Occipital lobe (tissue), 2 donors: ENCODE data around the gene NDUFA11. TPM values are rescaled to one million over a fixed set of nuclear protein-coding genes. Genes with fewer than 3 reads are reported as not detected.
"Not testable (repeated sequence)": the region's sequence is repeated elsewhere in the genome, so short reads cannot be mapped to it uniquely, and the experiment has no call there.

ENCODE experiments used
- DNase-seq: peaks from one replicate; lab custom pipeline; 2025; lab: John Stamatoyannopoulos, UW
- total RNA-seq: library from RNA; depleted of rRNA; stranded (reverse); fragments of >200 nt; gene quantifications from one replicate; pipeline ENCODE4 v1.2.3, GENCODE V29; 2014

The NDUFA11 gene
- total RNA-seq, 1 donor from 2014 or later = 79.9 TPM

DNA sequence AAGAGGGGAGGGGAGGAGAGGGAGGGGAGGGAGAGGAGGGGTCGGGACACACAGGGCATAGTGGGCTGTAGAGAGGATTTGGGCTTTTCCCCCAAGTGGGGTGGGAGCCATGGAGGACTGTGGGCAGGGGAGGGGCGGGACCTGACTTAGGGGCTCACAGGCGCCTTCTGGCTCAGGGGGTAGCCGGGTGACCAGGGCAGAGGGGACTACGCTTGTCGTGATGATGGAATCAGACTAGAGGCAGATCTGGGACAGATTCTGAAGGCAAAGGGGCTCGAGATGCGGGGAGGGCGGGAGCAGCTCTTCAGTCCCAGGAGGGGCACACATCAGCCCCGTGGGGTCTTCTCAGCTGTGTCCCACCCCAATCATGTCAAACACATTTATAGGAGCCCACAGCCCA lies 13.5 kb downstream of the NDUFA11 start:
- no peak for DNase-seq

- DNase-seq = no peak
These were observed 14.2 kb downstream of the NDUFA11 start for GRCh38 chr19:5889288-5889971.

- not testable (repeated sequence) for DNase-seq
These were observed 19.4 kb downstream of the NDUFA11 start for GRCh38 chr19:5884065-5884811.

DNA sequence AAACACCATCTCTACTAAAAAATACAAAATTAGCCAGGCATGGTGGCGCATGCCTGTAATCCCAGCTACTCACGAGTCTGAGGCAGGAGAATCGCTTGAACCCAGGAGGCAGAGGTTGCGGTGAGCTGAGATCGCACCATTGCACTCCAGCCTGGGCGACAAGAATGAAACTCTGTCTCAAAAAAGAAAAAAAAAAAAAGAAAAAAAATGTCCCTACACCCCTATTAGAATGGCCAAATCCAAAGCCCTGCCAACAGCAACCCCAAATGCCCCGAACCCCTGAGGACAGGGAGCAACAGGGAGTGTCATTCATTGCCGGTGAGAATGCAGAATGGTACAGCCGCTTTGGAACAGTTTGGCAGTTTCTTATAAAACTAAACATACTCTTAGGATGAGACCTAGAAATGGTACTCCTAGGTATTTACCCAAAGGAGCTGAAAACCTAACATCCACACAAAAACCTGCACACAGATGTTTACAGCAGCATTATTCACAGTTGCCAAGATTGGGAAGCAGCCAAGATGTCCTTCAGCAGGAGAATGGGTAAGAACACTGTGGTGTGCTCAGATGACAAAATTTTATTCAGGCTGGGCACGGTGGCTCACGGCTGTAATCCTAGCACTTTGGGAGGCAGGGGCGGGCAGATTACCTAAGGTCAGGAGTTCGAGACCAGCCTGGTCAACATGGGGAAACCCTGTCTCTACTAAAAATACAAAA lies 20.3 kb downstream of the NDUFA11 start:
- DNase-seq = not testable (repeated sequence)

GRCh38 chr19:5882421-5882968 lies 21.1 kb downstream of the NDUFA11 start:
- DNase-seq = no peak

DNA sequence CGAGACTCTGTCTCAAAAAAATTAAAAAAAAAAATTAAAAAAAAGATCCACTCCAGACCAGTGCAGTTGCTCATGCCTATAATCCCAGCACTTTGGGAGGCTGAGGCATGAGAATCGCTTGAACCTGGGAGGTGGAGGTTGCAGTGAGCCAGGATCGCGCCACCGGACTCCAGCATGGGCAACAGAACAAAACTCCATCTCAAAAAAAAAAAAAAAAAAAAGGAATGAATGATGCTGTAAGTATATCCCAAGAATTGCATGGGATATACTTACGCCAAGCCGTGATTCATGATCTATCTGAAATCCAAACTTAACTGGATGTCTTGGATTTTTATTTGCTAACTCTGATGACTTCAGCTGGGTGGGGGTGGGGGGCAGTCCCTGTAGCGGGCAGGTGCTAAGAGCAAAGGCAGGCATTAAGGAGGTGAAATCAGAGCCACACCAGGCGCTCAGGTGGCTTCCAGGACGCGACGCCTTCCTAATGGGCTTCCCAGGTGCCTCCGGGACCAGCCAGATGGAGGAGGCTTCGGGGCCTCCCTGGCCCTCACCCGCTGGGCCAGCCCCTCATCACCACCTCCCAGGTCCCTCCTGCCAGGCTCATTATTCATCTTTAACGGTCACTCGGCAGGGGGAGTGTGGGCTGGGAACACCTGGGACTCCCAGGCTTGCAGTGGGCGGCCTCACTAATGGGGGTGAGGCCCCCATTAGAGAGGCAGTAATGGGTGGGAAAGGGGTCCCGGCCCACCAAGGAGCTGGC lies 21.9 kb downstream of the NDUFA11 start:
- no peak for DNase-seq

DNA sequence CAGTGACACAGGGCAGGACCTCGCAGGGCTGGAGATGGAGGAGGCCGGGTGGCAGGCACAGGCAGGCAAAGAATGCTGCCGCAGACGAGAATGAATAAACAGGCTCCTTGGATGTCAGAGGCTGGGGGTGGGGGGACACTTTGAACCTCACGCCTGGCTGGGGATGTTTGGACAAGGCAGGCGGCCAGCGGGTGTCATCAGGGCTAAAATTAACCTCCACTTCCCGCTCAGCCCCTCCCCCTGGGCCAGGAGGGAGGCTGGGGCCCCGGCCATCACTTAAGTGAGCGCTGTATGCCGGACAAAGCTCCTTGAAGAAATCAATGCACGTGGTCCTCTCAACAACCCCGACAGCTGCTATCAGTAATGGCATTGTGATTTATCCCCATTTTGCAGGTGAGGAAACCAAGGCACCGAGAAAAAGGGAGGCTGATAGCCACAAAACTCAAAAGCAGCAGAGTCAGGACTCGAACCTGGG lies 22.9 kb downstream of the NDUFA11 start:
- DNase-seq = no peak

GRCh38 chr19:5880196-5880595 lies 23.4 kb downstream of the NDUFA11 start:
- DNase-seq = no peak

- DNase-seq = no peak
These were observed 25.7 kb downstream of the NDUFA11 start for GRCh38 chr19:5877882-5878281.

GRCh38 chr19:5877427-5877826 lies 26.2 kb downstream of the NDUFA11 start:
- no peak for DNase-seq

GRCh38 chr19:5874496-5874895 lies 29.1 kb downstream of the NDUFA11 start:
- DNase-seq = not testable (repeated sequence)

DNA sequence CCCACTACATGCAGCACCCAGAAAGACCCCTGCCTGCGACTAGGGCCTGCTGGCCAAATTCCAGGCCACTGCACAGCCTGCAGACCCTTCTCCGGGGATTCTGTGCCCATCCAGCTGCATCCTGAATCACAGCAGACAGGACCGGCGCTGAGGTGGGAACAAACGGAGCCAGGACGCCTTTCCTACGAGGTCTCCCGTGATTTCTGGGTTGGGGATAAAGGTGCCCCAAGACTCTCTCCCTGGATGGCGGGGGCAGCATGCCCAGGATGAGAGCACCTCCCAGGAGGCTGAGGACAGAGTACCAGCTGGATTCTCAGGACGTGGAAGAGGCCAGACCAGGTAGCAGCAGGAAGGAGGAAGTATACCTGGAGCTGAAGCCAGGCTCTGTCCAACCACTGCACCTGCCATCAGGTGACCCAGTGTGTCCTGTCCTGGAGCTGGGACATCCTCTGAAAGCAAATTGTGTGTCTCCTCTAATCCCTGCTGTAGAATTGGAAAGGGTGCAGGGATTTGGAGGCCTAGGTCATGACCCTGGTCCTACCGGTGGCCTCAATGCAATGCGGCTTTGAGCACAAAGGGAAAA lies 29.9 kb downstream of the NDUFA11 start:
- DNase-seq = no peak

- no peak for DNase-seq
These were observed 32.6 kb downstream of the NDUFA11 start for GRCh38 chr19:5870986-5871394.

DNA sequence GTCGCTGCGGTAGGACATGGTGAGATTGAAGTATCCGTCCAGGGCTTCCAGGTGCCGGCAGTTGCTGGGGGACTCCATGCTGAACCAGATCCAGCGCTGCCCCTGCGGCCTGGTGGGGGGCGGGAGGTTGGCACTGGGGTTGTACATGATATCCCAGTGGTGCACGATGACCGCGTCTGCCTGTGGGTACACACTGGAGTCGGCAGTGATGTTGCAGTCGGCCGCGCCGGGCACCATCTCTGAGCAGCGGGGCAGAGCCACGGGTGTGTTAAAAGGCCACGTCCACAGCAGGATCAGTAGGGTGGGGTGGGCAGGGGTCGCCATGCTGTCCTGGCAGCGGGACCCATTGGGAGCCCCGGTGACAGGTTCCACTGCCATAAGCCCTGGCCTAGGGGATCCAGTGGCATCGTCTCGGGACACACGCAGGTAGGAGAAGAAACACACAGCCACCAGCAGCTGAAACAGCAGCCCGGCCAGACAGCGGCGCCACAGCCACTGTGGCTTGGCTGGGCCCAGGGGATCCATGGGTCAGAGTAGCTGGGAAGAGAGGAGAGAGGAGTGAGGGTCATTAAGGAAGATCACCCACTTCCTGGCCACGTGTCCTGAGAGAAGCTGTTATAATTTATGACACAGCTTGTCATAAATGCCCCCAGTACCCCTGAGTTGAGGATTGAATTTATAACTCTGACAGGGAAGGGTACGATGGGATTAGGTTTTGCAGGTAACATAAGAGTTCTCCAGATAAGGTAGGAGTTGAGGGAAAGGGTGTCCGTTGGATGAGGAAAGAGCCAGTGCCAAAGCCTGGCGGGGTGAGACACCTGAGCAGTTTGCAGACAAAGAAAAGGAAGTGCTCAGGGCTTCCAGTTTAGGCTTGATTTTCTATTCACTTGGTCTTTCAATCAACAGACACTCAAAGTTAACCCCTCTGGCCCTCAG lies 36.1 kb downstream of the NDUFA11 start:
- DNase-seq = no peak

GRCh38 chr19:5865772-5866171 lies 37.8 kb downstream of the NDUFA11 start:
- no peak for DNase-seq

GRCh38 chr19:5864725-5865486 lies 38.7 kb downstream of the NDUFA11 start:
- no peak for DNase-seq

- no peak for DNase-seq
These were observed 39.4 kb downstream of the NDUFA11 start for GRCh38 chr19:5864013-5864720.

GRCh38 chr19:5863030-5863665 lies 40.4 kb downstream of the NDUFA11 start:
- DNase-seq = no peak
